Subcutaneous abdominal adipose tissue (tissue), 5 donors: ENCODE results near the gene AKT1.
"Not testable (repeated sequence)": the region's sequence is repeated elsewhere in the genome, so short reads cannot be mapped to it uniquely, and the experiment has no call there.

ENCODE experiments used
- H3K27ac ChIP-seq: one replicate; pipeline ENCODE4 v1.7.0; 2013; ENCODE audit warnings: low read depth, mild to moderate bottlenecking, inconsistent platforms, low read length, moderate library complexity
- H3K27me3 ChIP-seq, 5 donors: one replicate each; pipeline ENCODE4 v1.7.0; 2013; ENCODE audit warnings: low read length in 5 of 5, inconsistent platforms in 1 of 5; ENCODE audit not compliant: control insufficient read depth in 5 of 5, insufficient read depth in 4 of 5
- H3K36me3 ChIP-seq, 5 donors: one replicate each; pipeline ENCODE4 v1.7.0; 2013; ENCODE audit warnings: low read length in 5 of 5; ENCODE audit not compliant: control insufficient read depth in 5 of 5, insufficient read depth in 5 of 5
- H3K4me1 ChIP-seq, 5 donors: one replicate each; pipeline ENCODE4 v1.7.0; 2013; ENCODE audit warnings: low read length in 5 of 5, mild to moderate bottlenecking in 3 of 5, moderate library complexity in 1 of 5; ENCODE audit not compliant: control insufficient read depth in 5 of 5, insufficient read depth in 5 of 5
- H3K4me3 ChIP-seq, 5 donors: one replicate each; pipeline ENCODE4 v1.7.0; 2013; ENCODE audit warnings: low read length in 5 of 5, low read depth in 1 of 5
- H3K9ac ChIP-seq, 5 donors: one replicate each; pipeline ENCODE4 v1.7.0; 2013; ENCODE audit warnings: low read length in 5 of 5, mild to moderate bottlenecking in 4 of 5, moderate library complexity in 3 of 5
- H3K9me3 ChIP-seq, 5 donors: one replicate each; pipeline ENCODE4 v1.7.0; 2013; ENCODE audit warnings: low read length in 5 of 5; ENCODE audit not compliant: control insufficient read depth in 5 of 5
- donor health status: healthy.
- donor health status: healthy.
- donor health status: healthy.
- donor health status: healthy.
- donor health status: healthy.

AKT1 gene

GRCh38 chr14:104756477-104757237 lies 38.9 kb downstream of the AKT1 start:
- peaks cover 0 to 64% (median 55%) of the 10 kb centered on the region in 5 donors for H3K36me3 ChIP-seq

DNA sequence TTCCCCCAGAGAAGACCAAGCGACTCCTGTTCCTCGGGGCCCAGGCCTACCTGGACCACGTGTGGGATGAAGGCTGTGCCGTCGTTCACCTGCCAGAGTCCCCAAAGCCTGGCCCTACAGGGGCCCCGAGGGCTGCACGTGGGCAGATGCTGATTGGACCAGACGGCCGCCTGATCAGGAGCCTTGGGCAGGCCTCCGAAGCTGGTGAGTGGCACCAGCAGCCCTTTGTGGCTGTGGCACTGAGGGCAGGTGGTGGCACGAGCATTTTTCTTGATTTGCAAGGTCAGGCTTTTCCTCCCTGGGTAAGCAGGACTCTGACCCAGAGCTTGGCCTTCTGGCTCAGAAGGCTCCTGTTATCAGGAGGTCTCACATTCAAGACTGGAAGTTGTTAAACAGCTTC lies 39.9 kb downstream of the AKT1 start:
- no peak overlapping the region for H3K9ac ChIP-seq
- peaks cover 9 to 27% (median 26%) of the 10 kb centered on the region in 5 donors for H3K4me1 ChIP-seq
- no peak overlapping the region for H3K27ac ChIP-seq
- H3K4me3 ChIP-seq, result no peak overlapping the region
- no peaks in the 10 kb centered on the region for H3K27me3 ChIP-seq
- no peaks in the 10 kb centered on the region for H3K9me3 ChIP-seq
- H3K36me3 ChIP-seq, result peaks cover 0 to 53% (median 50%) of the 10 kb centered on the region in 5 donors

More at GRCh38 chr14:104756477-104757237, 38.9 kb downstream of the AKT1 start:
- Histone ChIP-seq H3K4me1 (peaks cover 9 to 27% (median 26%) of the 10 kb centered on the region in 5 donors), H3K4me3 (no peak overlapping the region), H3K9me3 (no peaks in the 10 kb centered on the region), H3K9ac (no peak overlapping the region), H3K27ac (no peak overlapping the region), H3K27me3 (no peaks in the 10 kb centered on the region)

- Histone ChIP-seq H3K4me1 (peaks cover 9 to 40% (median 33%) of the 10 kb centered on the region in 5 donors), H3K27ac (no peak overlapping the region), H3K4me3 (peak overlapping the region; percentile 78 to 97 (median 93)), H3K9me3 (no peaks in the 10 kb centered on the region), H3K36me3 (peaks cover 0 to 41% (median 38%) of the 10 kb centered on the region in 5 donors), H3K27me3 (no peaks in the 10 kb centered on the region), H3K9ac (peak overlapping the region in 4 of 5 donors; percentile 91 to 95 (median 93))
Observed at GRCh38 chr14:104754213-104754851, 41.2 kb downstream of the AKT1 start.

DNA sequence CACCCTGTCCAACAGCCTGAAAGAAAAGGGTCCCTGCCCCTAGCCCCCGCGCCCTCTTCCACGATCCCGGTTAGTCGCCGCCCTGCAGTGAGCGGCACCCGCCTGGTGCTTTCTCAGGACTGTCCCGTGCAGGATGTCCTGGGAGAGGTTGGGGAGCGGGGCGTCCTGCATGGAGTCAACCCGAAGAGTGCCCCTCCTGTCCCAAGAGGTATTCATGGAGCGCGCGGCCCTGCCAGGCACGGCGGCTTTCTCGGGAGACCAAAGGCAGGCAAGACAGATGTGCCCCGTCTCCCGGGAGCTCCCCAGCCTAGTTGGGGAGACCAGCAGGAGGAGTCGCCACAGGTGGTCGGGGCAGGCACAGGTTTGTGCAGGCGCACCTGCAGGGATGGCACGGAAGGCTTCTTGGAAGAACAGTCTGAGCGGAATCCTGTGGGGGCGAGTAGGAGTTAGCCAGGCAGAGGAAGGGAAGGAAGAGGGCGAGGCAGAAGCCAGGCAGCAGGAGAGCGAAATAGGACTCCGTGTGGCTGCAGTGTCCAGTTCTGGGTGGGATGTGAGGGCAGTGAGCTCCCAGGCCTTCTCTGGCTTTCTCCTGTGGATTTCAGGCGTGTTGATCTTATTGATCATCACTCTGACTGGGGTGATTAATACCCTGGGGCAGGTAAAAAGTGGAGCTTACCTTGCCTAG lies 41.9 kb downstream of the AKT1 start:
- H3K4me1 ChIP-seq, result peaks cover 11 to 47% (median 40%) of the 10 kb centered on the region in 5 donors

GRCh38 chr14:104752735-104753527 lies 42.6 kb downstream of the AKT1 start, which contains the start of gene SIVA1:
Gene SIVA1 (plus strand): TSS chr14:104753147. CDS start chr14:104753202, 55 bp downstream.
- H3K9ac ChIP-seq, result peak within 1 kb of the TSS in 4 of 5 donors; percentile 91 to 95 (median 93)
- H3K27me3 ChIP-seq, result no peaks in the 10 kb centered on the region
- peak within 1 kb of the TSS; percentile 78 to 97 (median 93) for H3K4me3 ChIP-seq
- H3K9me3 ChIP-seq, result no peaks in the 10 kb centered on the region
- H3K36me3 ChIP-seq, result peaks cover 0 to 27% (median 27%) of the 10 kb centered on the region in 5 donors
- H3K27ac ChIP-seq, result peak within 1 kb of the TSS; percentile 60
- H3K4me1 ChIP-seq, result peaks cover 11 to 51% (median 43%) of the 10 kb centered on the region in 5 donors

More for the DNA sequence above, 41.9 kb downstream of the AKT1 start:
- peaks cover 0 to 34% (median 32%) of the 10 kb centered on the region in 5 donors for H3K36me3 ChIP-seq
- H3K27me3 ChIP-seq, result no peaks in the 10 kb centered on the region
- peak overlapping the region in 4 of 5 donors; percentile 91 to 95 (median 93) for H3K9ac ChIP-seq
- peak overlapping the region; percentile 78 to 97 (median 93) for H3K4me3 ChIP-seq
- H3K9me3 ChIP-seq, result no peaks in the 10 kb centered on the region
- H3K27ac ChIP-seq, result peak overlapping the region; percentile 46

- Histone ChIP-seq H3K27ac (peak overlapping the region; percentile 60), H3K4me3 (peak overlapping the region; percentile 64 to 93 (median 78)), H3K36me3 (peaks cover 0 to 22% (median 21%) of the 10 kb centered on the region in 5 donors), H3K27me3 (no peaks in the 10 kb centered on the region), H3K9me3 (no peaks in the 10 kb centered on the region), H3K4me1 (peaks cover 11 to 56% (median 45%) of the 10 kb centered on the region in 5 donors), H3K9ac (peak overlapping the region in 4 of 5 donors; percentile 34 to 74 (median 64))
Observed at GRCh38 chr14:104752423-104752734, 43.2 kb downstream of the AKT1 start.

GRCh38 chr14:104751539-104752422 lies 43.8 kb downstream of the AKT1 start:
- Histone ChIP-seq H3K9me3 (no peaks in the 10 kb centered on the region), H3K4me1 (peaks cover 11 to 62% (median 51%) of the 10 kb centered on the region in 5 donors), H3K36me3 (peaks cover 0 to 16% (median 15%) of the 10 kb centered on the region in 5 donors), H3K27me3 (no peaks in the 10 kb centered on the region), H3K4me3 (peak overlapping the region; percentile 64 to 93 (median 78)), H3K9ac (peak overlapping the region in 4 of 5 donors; percentile 34 to 74 (median 64)), H3K27ac (peak overlapping the region; percentile 60)

GRCh38 chr14:104750753-104751057 lies 44.8 kb downstream of the AKT1 start:
- H3K4me3 ChIP-seq, H3K9ac ChIP-seq, H3K36me3 ChIP-seq, H3K9me3 ChIP-seq, H3K27me3 ChIP-seq, H3K27ac ChIP-seq: not testable (repeated sequence)
- peaks cover 11 to 73% (median 58%) of the 10 kb centered on the region in 5 donors for H3K4me1 ChIP-seq
